ENCODE data around the gene KSR2.

DNA sequence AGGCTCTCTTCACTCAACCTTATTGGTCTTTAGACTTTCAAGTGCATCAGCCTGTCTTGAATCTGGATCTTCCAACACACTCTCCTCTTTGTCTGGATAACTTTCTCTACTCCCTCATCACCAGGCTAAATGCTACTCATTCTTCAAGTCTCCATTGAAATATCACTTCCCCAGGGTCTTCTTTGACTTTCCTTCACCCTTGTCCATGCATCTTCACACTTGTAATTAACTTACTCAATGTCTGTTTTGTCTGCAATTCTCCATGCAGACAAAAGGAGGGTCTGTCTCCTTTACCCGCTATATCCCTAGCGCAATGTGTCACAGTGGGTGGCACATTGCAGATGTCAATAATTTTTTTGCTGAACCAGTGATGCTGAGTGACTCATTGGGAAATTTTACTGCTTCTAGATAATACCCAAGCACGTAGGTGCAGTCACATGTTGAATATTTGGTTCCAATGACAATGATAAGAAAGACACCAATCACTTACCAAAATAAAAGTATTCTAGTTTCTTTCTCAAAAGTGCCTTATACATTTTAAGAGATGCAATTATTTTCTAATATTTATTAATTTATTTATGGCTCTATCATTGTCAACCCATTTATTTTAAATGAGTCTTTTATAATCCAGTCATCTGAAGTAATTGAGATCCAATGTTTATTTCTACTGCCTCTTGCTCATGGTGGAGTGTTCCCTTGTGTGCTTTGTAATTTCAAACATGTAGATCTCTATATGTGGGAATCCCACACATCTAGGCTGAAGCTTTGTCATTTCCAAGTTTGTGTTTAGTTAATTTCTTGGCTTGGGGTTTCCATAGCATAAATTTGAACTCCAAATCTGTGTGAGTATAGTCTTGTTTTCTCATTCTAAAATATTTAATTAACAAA, 26.0 kb upstream of the KSR2 start:
- TF ChIP-seq, protein P1, sequence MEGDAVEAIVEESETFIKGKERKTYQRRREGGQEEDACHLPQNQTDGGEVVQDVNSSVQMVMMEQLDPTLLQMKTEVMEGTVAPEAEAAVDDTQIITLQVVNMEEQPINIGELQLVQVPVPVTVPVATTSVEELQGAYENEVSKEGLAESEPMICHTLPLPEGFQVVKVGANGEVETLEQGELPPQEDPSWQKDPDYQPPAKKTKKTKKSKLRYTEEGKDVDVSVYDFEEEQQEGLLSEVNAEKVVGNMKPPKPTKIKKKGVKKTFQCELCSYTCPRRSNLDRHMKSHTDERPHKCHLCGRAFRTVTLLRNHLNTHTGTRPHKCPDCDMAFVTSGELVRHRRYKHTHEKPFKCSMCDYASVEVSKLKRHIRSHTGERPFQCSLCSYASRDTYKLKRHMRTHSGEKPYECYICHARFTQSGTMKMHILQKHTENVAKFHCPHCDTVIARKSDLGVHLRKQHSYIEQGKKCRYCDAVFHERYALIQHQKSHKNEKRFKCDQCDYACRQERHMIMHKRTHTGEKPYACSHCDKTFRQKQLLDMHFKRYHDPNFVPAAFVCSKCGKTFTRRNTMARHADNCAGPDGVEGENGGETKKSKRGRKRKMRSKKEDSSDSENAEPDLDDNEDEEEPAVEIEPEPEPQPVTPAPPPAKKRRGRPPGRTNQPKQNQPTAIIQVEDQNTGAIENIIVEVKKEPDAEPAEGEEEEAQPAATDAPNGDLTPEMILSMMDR (IDR thresholded peaks at IDR 0.05; ENCODE audit: low read depth, low read length, poor library complexity, severe bottlenecking) = no peak
- TF ChIP-seq EZH2phosphoT487 (IDR thresholded peaks at IDR 0.05; ENCODE audit: borderline replicate concordance, low read length) = no peak
